H1 (cell line): ENCODE data around the gene CD58. TPM values are rescaled to one million over a fixed set of nuclear protein-coding genes. Genes with fewer than 3 reads are reported as not detected.

Experiments used
- RXRA ChIP-seq: IDR thresholded peaks from 2 replicates; pipeline ENCODE4 v1.6.1; 2011; ENCODE audit warnings: low read depth, mild to moderate bottlenecking, low read length, moderate library complexity; ENCODE audit not compliant: insufficient read depth
- polyA plus RNA-seq, 7 experiments: library from polyadenylated mRNA; depleted of rRNA in 3 of 7; stranded (reverse) in 5 of 7; unstranded in 2 of 7; fragments of >200 nt in 5 of 7; fragments of 200-250 nt in 2 of 7; gene quantifications; 1 replicate in 5 of 7; 2 replicates in 1 of 7; 4 replicates in 1 of 7; pipeline versions ENCODE4 v1.2.1 to v1.2.3, GENCODE V29; 2011 to 2013; ENCODE audit warnings: missing spikeins in 2 of 7, mixed read lengths in 2 of 7
- total RNA-seq: library from RNA; stranded (reverse); fragmentation: NEBNext Ultra II Directional; extraction: Animal tissue kit (Norgen Biotek cat#: 25700); gene quantifications from 2 replicates; pipeline ENCODE4 v1.2.1, GENCODE V29; 2021

CD58 gene
- total and polyA plus RNA-seq, 2 of the 8 experiments (the other 6 are each of a cell fraction or from before 2014, with no cell fraction given): 5.3 to 5.5 TPM

GRCh38 chr1:116578581-116578980 is 7.8 kb upstream of the CD58 start (continued):
- no peak for TF ChIP-seq RXRA
